Glomerular visceral epithelial cell (primary cell): ENCODE measurements around the gene GPR146.
"Not testable (repeated sequence)": the region's sequence is repeated elsewhere in the genome, so short reads cannot be mapped to it uniquely, and the experiment has no call there.

Experiments used
- DNase-seq: peaks from one replicate; pipeline ENCODE4 v3.0.0-alpha.2; 2016; ENCODE audit errors: extremely low spot score

The GPR146 gene, protein sequence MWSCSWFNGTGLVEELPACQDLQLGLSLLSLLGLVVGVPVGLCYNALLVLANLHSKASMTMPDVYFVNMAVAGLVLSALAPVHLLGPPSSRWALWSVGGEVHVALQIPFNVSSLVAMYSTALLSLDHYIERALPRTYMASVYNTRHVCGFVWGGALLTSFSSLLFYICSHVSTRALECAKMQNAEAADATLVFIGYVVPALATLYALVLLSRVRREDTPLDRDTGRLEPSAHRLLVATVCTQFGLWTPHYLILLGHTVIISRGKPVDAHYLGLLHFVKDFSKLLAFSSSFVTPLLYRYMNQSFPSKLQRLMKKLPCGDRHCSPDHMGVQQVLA

DNA sequence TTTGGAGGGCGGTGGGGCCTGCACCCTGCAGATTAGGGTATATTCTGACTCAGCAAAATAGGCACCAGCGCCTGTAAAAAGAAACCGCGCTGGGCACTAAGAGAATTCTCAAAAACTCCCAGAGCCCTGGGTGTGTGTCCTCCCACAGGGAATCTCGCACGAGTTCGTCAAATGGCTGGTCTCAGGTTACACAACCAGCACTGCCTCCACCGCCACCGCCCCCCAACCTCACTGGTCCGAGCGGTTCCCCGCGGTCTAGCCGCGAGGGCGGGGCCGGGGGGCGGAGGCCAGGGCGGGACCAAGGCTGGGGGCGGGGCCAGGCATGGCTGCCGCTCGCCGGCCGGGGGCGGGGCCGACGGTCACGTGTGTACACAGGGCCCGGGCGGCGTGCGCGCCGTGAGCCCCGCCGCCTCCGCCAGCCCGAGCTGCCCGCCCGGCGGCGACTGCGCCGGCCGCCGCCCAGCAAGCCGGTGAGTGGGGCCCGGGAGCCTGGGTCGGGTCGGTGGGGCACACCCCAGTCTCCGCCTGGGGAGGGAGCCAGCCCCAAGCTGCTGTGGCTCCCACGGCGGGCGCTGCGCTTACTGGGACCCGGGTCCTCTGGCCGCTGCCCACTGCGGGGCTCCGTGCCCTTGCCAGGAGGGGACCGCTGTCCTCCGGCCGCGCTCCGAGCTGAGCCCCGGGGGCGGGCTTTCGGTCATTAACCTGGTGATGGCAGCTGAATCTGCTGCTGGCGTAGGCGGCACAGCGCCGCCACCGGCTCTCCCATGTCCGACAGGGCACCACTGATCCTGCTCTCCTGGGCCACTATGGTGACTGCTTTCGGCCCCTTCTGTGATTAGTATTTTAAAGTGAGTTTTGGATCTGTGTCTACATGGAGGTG, at the start of gene GPR146:
GPR146 (plus strand) TSS at position 358 of the 880 bp plus-strand sequence. CDS start 12,970 bp downstream, outside the sequence.
- peak; percentile 96 for DNase-seq

DNA sequence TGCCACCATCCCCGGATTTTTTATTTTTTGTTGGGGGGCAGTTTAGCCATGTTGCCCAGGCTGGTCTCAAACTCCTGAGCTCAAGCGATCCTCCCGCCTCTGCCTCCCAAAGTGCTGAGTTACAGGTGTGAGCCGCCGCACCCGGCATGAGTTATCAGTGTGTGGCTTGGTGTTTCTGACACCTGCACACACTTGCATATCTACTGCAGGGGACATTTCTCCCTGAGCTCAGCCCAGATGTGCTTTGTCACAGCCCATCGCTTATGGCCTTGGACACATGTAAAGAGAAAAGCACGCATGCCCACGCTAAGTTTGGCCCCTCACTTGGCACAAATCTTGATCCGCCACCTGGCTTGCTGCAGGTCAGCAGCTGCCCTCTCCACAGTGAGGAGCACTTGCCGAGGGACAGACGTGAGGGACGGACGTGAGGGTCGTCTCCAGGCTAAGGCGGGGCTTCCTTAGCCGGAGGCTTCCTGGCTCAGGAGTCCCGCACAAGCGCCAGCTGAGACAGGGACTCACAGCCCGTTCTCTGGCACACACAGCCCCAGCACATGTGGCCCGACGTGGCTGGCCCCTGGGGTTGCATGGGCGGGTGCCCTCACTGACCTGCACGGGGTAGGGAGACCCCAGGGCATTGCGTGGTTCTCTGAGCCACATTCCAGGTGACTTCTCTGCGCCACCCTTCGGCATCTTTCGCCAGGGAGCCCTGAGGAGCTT, 49.6 kb upstream of the GPR146 start:
- DNase-seq: no peak

DNA sequence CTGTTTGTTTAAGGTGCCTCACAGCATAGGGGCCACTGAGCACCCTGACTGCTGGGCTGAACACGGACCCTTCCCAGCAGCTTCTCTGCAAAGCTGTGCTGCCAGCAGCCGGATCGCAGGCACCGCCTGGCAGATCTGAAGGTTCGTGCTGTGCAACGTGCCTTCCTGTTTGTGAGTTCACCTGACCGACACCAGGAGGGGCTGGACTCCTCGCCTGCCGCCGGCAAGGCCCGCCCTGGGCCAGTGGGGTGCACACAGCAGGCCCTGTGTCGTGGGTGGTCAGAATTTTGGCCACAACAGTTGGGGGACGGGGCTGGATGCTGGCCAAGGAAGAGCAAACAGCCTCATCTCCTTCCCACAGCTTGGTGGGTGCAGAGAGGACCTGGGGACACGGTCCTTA, 48.8 kb upstream of the GPR146 start:
- no peak for DNase-seq

DNA sequence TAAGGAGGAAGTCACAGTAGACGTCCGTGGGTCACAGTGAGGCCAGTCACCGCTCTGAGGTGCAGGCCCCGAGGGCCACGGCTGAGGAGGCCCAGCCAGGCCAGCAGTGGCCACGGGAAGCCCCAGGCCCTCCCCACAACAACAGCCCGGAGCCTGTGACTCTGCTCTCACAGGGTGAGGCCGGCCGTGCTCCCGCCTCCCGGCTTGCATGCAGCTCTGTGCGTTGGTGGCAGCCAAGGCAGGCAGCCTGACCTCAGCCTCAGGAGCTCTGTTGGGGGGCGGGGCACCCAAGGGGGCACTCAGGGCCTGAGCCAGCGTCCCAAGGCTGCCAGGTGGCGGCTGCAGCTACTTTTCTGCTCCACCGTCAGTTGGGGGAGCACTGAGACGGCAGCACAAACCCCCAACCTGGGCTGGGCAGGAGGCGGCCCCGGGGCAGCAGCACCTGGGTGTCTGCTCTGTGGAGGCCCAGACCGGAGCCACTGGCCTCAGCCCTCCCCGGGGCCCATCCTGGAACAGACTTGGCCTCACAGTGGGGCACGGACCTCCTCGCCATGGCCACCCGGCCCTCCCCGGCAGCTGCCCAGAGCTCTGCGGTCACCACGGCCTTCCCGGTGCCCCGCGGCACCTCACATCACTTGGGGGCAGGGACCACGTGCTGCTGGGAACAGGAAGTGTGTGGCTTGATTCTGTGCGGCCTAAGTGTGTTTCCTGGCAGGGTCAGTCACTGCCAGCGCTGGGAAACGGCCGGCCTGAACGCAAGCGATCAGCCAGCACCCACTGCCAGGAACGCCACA, 48.1 kb upstream of the GPR146 start:
- DNase-seq: no peak

DNA sequence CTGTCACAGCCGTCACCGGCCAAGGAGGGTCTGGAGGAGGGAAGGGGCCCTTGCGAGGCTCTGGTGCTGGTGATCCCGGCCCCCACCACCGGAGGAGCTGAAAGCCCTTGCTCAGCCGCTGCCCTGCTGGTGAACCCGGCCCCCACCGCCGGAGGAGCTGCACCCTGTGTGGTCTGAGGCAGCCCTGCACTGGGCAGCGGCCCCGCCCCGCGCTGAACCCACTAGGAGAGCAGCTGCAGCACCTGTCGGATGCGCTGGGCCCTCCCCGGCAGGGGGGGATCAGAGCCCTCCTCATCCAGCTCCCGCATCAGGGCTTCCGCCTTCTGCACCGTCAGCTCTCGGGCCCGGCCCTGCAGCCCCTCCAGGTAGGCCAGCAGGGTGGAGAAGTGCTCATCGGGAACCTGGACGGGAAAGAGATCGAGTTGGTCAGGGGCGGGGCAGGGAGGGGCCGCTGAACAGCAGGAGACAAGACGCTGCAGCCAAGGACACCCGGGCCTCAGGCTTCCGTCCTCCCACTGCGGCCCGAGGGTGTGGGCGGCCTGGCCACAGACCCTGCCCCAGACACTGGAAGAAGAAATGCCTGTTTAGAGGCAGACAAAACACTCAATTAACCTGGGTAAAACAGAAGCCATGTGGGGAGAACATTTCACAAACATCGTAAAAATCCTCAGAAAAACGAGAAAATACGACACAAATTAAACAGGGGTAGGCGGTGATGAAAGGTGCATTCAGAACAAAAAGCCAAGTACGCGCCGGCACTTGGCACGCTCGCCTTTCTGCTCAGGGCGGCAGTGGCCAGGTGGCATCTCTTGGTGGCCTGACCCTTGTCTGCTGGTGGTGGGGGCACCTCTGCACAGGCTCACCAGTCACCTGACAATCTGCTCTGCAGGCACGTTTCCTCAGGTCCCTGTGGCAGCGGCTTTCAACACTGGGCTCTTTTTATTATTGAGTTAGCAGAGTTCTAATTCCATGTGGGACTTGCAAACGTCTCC, 46.6 kb upstream of the GPR146 start:
- DNase-seq: no peak

DNA sequence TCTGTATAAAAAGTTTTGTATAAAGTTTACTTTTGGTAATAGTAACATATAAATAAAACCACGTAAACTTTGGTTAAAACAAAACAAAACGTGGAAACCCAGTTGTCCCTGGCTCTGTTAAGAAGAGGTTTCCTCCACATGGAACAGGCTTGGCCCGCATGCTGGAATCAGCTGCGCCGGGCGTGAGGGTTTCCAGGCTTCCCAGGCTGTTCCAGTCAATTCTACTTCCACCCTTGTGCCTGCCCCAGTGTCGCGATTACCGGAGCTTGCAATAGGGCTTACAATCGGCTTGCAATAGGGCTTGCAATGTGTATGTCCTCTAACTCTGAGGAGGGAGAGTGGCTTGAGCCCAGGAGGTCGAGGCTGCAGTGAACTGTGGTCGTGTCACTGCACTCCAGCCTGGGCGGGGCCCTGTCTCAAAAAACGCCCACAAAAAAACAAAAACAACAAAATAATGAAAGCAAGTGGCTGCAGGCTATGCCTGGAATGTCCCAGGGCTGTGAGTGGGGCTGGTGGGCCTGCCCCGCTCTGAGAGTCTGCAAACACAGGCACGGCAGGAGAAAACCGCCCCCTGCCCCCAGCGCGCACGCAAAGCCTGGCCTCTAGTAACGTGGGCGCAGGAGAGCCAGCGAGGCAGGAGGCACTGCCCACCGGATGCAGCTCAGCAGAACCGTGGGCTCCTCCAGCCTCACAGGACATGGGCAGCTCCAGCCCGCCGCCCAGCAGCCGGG, 45.0 kb upstream of the GPR146 start:
- no peak for DNase-seq

DNA sequence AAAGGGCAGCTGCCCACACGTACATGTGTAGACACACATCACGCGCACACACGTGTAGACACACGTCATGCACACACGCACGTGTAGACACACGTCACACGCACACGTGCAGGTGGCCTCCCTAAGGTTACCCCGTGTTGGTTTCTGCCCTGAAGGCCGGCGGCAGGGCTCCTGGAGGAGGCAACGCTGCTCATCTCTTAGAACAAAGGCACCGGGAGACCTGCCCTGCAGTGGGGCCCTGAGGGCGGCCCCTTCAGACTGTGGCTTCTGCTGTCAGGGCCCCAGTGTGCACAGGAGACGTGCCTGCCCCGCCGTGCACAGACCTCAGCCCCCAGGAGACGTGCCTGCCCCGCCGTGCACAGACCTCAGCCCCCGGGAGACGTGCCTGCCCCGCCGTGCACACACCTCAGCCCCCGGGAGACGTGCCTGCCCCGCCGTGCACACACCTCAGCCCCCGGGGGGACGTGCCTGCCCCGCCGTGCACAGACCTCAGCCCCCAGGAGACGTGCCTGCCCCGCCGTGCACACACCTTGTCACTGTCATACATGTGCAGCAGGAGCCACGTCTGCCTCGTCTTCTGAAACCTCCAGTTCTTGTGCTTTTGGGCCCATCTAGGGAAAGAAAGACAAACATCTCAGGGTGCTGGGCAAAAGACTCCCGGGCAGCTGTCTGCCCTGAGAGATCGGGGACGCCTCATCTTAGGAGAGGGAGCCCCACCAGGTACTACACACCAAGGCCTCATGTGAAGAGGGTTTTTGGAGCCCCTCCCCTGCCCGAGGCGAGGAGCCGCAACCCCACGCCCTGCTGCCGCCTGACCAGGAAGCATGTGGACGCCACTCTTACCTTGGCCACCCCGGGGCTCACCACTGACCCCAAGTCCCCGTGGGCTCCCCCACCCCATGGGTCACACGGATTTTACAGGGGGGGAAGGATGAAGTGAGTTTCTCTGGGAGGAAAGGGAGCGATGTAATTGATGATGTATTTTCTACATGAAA, 44.1 kb upstream of the GPR146 start:
- no peak for DNase-seq

DNA sequence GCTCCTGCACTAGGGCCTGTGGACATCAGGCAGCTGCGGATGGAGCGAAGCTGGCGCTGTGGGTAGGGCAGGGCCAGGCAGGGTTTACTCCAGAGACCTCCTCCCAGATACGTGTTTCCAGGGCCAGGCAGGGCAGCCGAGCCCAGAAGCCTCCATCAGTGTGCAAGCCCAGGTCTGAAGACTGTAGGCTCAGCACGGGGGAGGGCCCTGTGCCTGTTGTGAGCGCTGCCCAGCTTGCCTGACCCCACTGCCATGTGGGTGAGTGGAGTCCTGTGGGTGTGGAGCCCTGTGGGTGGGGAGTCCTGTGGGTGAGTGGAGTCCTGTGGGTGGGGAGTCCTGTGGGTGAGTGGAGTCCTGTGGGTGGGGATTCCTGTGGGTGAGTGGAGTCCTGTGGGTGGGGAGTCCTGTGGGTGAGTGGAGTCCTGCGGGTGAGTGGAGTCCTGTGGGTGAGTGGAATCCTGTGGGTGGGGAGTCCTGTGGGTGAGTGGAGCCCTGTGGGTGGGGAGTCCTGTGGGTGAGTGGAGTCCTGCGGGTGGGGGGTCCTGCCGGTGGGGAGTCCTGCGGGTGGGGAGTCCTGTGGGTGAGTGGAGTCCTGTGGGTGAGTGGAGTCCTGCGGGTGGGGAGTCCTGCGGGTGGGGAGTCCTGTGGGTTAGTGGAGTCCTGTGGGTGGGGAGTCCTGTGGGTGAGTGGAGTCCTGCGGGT, 43.1 kb upstream of the GPR146 start:
- not testable (repeated sequence) for DNase-seq

DNA sequence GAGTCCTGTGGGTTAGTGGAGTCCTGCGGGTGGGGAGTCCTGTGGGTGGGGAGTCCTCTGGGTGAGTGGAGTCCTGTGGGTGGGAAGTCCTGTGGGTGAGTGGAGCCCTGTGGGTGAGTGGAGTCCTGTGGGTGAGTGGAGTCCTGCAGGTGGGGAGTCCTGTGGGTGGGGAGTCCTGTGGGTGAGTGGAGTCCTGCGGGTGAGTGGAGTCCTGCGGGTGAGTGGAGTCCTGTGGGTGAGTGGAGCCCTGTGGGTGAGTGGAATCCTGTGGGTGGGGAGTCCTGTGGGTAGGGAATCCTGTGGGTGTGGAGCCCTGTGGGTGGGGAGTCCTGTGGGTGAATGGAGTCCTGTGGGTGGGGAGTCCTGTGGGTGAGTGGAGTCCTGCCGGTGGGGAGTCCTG, 42.3 kb upstream of the GPR146 start:
- DNase-seq: not testable (repeated sequence)

DNA sequence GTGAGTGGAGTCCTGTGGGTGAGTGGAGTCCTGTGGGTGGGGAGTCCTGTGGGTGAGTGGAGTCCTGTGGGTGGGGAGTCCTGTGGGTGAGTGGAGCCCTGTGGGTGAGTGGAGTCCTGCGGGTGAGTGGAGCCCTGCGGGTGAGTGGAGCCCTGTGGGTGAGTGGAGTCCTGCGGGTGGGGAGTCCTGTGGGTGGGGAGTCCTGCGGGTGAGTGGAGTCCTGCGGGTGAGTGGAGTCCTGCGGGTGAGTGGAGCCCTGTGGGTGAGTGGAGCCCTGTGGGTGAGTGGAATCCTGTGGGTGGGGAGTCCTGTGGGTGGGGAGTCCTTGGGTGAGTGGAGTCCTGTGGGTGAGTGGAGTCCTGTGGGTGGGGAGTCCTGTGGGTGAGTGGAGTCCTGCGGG, 41.9 kb upstream of the GPR146 start:
- DNase-seq: not testable (repeated sequence)

DNA sequence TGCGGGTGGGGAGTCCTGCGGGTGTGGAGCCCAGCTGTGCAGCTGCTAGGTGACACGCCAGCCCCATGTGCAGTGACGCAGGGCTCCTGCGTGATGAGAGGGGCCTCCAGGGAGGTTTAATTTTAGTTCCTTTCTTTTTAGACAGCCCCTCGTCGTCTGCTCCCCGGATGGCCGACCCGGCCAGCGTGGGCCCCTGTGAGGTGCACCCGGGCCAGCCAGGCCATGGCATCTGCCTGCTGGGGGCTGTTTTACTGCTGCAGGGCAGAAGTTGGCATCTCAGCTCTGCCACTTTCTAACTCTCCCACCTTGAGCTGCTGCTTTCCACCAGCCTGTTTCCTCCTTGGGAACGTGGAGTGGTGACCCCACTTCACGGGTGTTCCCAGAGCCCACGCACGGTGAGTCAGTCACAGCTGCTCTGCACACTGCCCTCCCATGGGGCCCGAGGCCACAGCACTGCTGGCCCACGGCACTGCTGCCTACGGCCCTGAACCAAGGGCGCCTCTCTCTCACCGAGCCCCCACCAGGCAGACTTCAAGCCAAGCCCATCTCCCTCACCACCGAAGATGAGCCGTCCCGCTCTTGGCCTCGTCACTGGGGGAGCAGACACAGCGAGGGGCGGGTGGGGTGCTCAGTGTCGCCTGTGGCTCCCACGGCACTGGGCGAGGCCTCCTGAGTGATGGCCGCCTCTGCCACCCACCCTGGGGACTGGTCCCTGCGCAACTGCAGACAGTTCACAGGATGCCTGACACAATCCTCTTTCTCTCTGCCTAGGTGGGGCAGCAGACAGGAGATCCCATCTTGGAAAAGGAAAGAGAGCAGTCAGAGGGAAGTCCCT, 40.1 kb upstream of the GPR146 start:
- no peak for DNase-seq

DNA sequence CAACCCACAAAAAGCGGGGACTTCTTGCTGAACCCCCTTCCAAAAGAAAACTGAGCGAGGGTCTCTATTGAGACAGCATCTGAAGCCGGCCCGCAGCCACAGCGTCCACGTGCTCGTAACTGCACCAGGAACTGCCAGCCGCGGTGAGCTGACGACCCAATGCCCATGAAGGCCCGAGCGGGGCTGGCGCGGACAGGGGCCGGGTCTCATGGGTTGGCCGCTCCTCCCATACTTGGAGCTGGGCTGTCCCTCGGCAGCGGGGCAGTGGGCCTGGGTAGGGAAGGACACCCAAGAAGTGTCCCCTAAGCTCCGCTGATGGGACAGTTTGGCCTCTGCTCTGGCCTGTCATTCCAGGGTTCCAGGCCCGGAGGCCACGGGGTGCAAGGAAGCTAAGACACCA, 39.0 kb upstream of the GPR146 start:
- no peak for DNase-seq

DNA sequence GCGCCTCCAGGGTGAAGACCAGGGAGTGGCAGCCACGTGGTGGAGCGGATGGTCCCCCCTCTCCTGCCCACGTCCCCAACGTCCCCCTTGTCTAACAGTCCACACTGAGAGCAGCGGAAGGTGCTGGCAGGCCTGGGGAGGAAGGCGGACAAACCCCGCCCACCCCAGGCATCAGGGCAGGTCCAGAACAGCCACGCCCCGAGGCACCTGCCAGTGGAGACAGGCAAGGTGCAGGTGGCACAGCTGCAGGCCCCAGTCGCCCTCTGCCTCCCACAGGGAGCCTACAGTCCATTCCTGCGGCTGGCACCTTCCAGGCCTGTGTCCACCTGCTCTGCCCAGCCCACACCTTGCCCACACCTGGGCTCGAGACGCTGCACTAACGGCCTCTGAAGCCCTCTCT, 36.4 kb upstream of the GPR146 start:
- no peak for DNase-seq

DNA sequence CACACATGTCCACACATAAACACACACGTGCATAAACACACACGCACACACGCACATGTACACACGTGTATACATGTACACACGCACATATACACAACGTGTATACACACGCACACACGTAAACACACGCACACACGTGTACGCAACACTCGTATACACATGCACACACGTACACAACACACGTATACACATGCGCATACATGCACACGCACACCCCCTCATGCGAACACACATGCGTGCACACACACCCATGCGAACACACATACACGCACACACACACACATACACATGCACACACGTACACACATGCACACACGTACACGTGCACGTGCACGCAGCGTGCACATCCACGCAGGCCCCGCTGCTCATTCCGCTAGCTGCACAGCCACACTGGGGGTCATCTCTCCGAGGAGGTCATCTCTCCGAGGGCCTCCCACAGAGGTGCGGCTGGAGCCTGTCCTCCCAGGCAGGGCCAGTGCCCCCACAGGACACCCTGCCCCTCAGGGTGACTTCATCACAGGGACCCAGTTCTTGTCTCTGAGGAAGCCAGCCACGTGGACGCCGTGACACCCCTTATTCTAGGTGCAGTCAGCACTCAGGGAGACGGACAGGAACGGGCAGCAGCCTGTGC, 35.5 kb upstream of the GPR146 start:
- no peak for DNase-seq

DNA sequence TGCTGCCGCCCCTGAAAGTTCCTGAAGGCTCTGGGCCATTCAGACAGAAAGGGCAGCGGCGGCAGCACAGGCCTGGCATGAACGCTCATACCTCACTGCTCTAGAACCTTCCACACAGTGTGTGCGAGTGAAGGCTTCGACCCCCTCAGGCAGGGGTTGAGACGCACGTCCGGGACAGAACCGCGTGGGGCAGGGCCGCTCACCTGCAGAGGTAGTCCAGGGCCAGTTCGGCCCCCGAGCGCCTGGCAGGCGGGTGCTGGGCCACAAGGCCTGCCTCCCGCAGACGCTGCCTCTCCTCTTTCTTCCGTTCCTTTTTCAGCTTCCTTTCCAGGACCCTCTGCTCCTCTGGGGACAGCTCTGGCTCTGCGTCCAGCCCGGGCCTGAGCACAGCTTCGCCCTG, 34.6 kb upstream of the GPR146 start:
- no peak for DNase-seq

DNA sequence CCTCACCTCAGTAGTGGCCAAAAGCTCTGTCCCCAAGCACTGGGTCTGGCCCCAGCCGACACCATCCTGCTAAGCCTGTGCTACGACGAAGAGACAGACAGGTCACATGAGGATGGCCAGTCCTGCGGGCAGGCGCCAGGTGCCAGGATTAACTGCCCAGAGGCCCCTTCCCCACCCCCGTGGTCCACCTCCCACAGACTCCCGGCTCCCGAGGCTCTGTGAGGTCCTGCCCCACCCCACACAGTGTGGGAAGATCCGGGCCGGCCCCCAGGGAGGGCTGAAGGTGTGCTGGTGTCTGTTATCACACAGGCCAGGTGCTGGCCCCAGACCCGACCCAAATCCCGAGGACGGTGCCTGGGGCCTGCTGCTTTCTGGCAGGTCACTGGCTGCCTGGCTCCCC, 34.1 kb upstream of the GPR146 start:
- DNase-seq: no peak
